ENCODE data around the gene PLXDC1. TPM values are rescaled to one million over a fixed set of nuclear protein-coding genes. Genes with fewer than 3 reads are reported as not detected.

PLXDC1 gene
- total and polyA plus RNA-seq, 2 of the 13 experiments (the other 11 are each of a cell fraction or from before 2014, with no cell fraction given) = not detected

DNA sequence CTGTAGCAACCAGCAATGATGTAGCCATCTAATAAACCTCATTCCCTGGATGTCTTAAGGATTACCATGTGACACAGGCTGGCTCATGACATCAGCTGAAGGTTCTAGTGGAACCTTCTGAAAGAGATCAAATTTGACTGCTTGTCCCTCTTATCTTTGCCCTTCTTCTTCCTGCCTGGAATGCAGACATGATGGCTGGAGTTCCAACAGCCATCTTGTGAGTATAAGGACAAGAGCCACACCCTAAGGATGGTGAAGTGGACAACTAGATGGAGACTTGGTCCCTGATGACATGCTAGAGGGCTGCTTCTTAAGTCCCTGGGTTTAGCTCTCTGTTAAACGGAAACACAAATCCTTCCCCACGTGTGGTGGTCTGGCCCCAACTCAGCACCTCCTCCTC is 37.6 kb downstream of the PLXDC1 start (continued):
- TF ChIP-seq NKX3-1 (CRISPR knock-in tag; IDR thresholded peaks at IDR 0.05) (no peak), EZH2 (conservative IDR thresholded peaks at IDR 0.05; ENCODE audit: low read depth, low read length) (no peak), GATAD2A (CRISPR knock-in tag; IDR thresholded peaks at IDR 0.05) (no peak), ZNF12 (CRISPR knock-in tag; IDR thresholded peaks at IDR 0.05) (no peak), KDM5A (IDR thresholded peaks at IDR 0.05; ENCODE audit: borderline replicate concordance, low read length) (no peak), MED1 (CRISPR knock-in tag; IDR thresholded peaks at IDR 0.05) (no peak), MBD4 (IDR thresholded peaks at IDR 0.05; ENCODE audit: borderline replicate concordance, low read length) (no peak), ZKSCAN1 (IDR thresholded peaks at IDR 0.05; ENCODE audit: low read length) (no peak), SMARCE1 (IDR thresholded peaks at IDR 0.05; ENCODE audit: borderline replicate concordance) (no peak)
- TF ChIP-seq, protein P1, sequence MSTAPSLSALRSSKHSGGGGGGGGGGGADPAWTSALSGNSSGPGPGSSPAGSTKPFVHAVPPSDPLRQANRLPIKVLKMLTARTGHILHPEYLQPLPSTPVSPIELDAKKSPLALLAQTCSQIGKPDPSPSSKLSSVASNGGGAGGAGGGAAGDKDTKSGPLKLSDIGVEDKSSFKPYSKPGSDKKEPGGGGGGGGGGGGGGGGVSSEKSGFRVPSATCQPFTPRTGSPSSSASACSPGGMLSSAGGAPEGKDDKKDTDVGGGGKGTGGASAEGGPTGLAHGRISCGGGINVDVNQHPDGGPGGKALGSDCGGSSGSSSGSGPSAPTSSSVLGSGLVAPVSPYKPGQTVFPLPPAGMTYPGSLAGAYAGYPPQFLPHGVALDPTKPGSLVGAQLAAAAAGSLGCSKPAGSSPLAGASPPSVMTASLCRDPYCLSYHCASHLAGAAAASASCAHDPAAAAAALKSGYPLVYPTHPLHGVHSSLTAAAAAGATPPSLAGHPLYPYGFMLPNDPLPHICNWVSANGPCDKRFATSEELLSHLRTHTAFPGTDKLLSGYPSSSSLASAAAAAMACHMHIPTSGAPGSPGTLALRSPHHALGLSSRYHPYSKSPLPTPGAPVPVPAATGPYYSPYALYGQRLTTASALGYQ (CRISPR knock-in tag; IDR thresholded peaks at IDR 0.05) = no peak
- TF ChIP-seq, protein P2, sequence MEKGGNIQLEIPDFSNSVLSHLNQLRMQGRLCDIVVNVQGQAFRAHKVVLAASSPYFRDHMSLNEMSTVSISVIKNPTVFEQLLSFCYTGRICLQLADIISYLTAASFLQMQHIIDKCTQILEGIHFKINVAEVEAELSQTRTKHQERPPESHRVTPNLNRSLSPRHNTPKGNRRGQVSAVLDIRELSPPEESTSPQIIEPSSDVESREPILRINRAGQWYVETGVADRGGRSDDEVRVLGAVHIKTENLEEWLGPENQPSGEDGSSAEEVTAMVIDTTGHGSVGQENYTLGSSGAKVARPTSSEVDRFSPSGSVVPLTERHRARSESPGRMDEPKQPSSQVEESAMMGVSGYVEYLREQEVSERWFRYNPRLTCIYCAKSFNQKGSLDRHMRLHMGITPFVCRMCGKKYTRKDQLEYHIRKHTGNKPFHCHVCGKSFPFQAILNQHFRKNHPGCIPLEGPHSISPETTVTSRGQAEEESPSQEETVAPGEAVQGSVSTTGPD (CRISPR knock-in tag; IDR thresholded peaks at IDR 0.05) = no peak

DNA sequence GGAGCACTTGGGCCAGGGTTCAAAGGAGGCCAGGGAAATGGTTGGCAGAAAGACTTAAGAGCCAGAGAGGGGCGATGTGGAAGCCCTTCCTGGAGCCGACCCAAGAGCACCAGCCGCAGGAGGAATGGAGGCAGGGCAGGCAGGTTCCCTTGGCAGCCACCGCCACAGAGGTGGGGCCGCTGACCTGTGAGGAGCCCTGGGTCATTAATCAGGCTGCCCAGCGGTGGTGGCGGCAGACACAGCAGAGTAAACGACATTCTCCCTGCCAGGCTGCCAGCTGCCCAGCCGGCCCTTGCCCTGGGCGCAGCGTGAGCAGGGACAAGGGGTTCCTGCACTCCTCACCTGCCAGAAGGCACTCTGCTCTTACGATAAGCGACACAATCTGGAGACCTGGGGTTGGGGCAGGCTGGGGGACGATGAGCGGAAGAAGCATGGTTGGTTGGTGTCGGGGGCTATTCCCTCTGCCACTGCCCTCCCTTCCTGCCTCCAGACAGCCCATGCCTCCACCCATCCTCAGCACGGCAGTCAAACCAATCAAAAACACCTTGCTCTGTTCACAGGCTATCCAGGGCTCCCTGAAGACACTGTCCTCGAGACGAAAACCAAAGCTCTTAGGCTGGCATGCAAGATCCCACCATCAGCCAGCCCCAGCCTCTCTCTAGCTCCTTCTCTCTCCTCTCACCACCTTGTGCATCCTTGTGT is 40.9 kb downstream of the PLXDC1 start:
- no peak overlapping the region for H3K27ac ChIP-seq (ENCODE audit: extremely low read length, insufficient read depth, low read length)
- peaks cover 9% of the 10 kb centered on the region for H3K4me1 ChIP-seq (ENCODE audit: insufficient read depth, low read length)
- in situ Hi-C loops (cut with HindIII; ENCODE audit: extremely low pct_ligation_motif_present, low pct_unique_long_range_greater_than_20kb) = no loop called here
- ATAC-seq (no peak), FAIRE-seq (no peak), DNase-seq (ENCODE audit: low spot score) (no peak)
- H3K4me2 ChIP-seq (ENCODE audit: low read depth, low read length) = no peak overlapping the region
- no peak overlapping the region for H3K4me3 ChIP-seq (replicated peaks in 1 of 3; ENCODE audit: insufficient read depth in 1 of 3, low read depth in 2 of 3, low read length in 3 of 3)
- no peak overlapping the region for H3K9ac ChIP-seq (ENCODE audit: insufficient read depth, low read depth, low read length)
- ChIA-PET CTCF (ENCODE audit: low intra/inter-chr PET ratio, low total read pairs) (no interaction called here), POLR2A (no interaction called here)
- H3K27me3 ChIP-seq (ENCODE audit: control insufficient read depth in 1 of 2, insufficient read depth in 2 of 2, low read length in 2 of 2) = peaks cover 4 to 60% of the 10 kb centered on the region in 2 experiments; a peak in 4 of 5 replicates
- H4K20me1 ChIP-seq (ENCODE audit: insufficient read depth, low read length) = no peaks in the 10 kb centered on the region; the same call in 1 of the 2 replicates
- H3K79me2 ChIP-seq (ENCODE audit: insufficient read depth, low read length) = no peaks in the 10 kb centered on the region
- intact Hi-C loops (cut with micrococcal nuclease; ENCODE audit: unreplicated experiment) = no loop called here
- WGBS (ENCODE audit: low lambda C conversion rate) = 23% methylated on average over 13 of the region's 19 CpGs
- no peaks in the 10 kb centered on the region for H3K36me3 ChIP-seq (replicated peaks in 1 of 2; ENCODE audit: control insufficient read depth in 1 of 2, insufficient read depth in 2 of 2, low read length in 2 of 2)
- H2AFZ ChIP-seq (ENCODE audit: low read length) = no peak overlapping the region
- BruUV-seq (replicated peaks) = no TSS peak
- no peaks in the 10 kb centered on the region for H3K9me3 ChIP-seq (ENCODE audit: low read length)
- TF ChIP-seq, protein P3, sequence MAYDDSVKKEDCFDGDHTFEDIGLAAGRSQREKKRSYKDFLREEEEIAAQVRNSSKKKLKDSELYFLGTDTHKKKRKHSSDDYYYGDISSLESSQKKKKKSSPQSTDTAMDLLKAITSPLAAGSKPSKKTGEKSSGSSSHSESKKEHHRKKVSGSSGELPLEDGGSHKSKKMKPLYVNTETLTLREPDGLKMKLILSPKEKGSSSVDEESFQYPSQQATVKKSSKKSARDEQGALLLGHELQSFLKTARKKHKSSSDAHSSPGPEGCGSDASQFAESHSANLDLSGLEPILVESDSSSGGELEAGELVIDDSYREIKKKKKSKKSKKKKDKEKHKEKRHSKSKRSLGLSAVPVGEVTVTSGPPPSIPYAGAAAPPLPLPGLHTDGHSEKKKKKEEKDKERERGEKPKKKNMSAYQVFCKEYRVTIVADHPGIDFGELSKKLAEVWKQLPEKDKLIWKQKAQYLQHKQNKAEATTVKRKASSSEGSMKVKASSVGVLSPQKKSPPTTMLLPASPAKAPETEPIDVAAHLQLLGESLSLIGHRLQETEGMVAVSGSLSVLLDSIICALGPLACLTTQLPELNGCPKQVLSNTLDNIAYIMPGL (CRISPR knock-in tag; IDR thresholded peaks at IDR 0.05; ENCODE audit: borderline replicate concordance in 1 of 2, low read depth in 1 of 2) = no peak
- TF ChIP-seq ELF1 (CRISPR knock-in tag; IDR thresholded peaks at IDR 0.05) (no peak), HOXA9 (CRISPR knock-in tag; IDR thresholded peaks at IDR 0.05; ENCODE audit: borderline replicate concordance) (no peak), SALL2 (CRISPR knock-in tag; IDR thresholded peaks at IDR 0.05) (no peak), KDM5B (CRISPR knock-in tag; IDR thresholded peaks at IDR 0.05; ENCODE audit: borderline replicate concordance) (no peak), AGO1 (IDR thresholded peaks at IDR 0.05; ENCODE audit: low read depth, low read length, poor library complexity, severe bottlenecking) (no peak), FOSL1 (CRISPR knock-in tag; IDR thresholded peaks at IDR 0.05; ENCODE audit: borderline replicate concordance) (no peak), ZNF773 (CRISPR knock-in tag; IDR thresholded peaks at IDR 0.05; ENCODE audit: borderline replicate concordance) (no peak)
